DMS53 treated with DMSO at 0.1 percent for 48 hours (cell line): ENCODE measurements around the gene RXFP3.
"Not testable (repeated sequence)": the region's sequence is repeated elsewhere in the genome, so short reads cannot be mapped to it uniquely, and the experiment has no call there.

Source experiments
- DNase-seq: peaks from one replicate; lab custom pipeline; 2025; ENCODE audit not compliant: unreplicated experiment; lab: John Stamatoyannopoulos, UW

RXFP3 gene, protein sequence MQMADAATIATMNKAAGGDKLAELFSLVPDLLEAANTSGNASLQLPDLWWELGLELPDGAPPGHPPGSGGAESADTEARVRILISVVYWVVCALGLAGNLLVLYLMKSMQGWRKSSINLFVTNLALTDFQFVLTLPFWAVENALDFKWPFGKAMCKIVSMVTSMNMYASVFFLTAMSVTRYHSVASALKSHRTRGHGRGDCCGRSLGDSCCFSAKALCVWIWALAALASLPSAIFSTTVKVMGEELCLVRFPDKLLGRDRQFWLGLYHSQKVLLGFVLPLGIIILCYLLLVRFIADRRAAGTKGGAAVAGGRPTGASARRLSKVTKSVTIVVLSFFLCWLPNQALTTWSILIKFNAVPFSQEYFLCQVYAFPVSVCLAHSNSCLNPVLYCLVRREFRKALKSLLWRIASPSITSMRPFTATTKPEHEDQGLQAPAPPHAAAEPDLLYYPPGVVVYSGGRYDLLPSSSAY

DNA sequence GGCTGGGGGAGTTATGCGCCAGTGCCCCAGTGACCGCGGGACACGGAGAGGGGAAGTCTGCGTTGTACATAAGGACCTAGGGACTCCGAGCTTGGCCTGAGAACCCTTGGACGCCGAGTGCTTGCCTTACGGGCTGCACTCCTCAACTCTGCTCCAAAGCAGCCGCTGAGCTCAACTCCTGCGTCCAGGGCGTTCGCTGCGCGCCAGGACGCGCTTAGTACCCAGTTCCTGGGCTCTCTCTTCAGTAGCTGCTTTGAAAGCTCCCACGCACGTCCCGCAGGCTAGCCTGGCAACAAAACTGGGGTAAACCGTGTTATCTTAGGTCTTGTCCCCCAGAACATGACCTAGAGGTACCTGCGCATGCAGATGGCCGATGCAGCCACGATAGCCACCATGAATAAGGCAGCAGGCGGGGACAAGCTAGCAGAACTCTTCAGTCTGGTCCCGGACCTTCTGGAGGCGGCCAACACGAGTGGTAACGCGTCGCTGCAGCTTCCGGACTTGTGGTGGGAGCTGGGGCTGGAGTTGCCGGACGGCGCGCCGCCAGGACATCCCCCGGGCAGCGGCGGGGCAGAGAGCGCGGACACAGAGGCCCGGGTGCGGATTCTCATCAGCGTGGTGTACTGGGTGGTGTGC, at the start of gene RXFP3:
Gene RXFP3 (plus strand): TSS at position 6 of the 636 bp plus-strand sequence. CDS start 355 bp downstream, at position 361.
- DNase-seq = no peak

DNA sequence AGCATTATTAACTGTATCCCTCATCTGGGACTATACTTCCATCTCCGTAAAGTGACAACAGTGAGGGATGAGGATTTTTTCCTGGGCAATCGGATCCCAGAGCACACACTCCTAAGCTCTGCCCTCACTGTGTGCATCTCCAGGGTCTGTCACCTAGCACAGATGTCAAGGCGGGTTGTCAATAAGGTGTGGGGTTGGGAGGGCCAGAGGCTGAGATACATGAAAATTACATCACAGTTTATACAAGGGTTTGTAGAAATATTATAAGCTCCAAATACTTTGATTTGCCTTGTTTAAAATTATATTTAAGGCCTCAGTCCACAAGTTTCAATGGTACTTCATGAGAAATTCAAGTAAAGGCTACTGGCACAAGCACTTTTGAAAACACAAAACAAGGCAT, 48.9 kb upstream of the RXFP3 start:
- DNase-seq = no peak

DNA sequence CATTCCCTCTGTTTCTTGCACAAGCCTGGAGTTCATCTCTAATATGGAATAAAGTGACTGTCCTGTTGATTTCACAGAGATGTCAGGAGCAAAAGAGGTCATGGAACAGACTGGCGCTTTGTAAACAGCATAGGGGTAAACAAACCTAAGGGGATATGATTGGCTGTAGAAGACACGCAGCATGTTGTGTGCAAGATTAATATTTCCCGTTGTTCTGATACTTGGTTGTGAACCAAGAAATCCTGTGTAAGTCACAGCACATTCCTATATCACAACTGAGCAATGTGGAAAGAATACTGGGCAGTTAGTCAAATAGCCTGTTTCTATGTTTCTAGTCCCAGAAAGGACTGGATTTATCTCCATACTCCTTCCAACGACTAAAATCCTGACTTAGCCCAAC, 47.6 kb upstream of the RXFP3 start:
- DNase-seq = no peak

DNA sequence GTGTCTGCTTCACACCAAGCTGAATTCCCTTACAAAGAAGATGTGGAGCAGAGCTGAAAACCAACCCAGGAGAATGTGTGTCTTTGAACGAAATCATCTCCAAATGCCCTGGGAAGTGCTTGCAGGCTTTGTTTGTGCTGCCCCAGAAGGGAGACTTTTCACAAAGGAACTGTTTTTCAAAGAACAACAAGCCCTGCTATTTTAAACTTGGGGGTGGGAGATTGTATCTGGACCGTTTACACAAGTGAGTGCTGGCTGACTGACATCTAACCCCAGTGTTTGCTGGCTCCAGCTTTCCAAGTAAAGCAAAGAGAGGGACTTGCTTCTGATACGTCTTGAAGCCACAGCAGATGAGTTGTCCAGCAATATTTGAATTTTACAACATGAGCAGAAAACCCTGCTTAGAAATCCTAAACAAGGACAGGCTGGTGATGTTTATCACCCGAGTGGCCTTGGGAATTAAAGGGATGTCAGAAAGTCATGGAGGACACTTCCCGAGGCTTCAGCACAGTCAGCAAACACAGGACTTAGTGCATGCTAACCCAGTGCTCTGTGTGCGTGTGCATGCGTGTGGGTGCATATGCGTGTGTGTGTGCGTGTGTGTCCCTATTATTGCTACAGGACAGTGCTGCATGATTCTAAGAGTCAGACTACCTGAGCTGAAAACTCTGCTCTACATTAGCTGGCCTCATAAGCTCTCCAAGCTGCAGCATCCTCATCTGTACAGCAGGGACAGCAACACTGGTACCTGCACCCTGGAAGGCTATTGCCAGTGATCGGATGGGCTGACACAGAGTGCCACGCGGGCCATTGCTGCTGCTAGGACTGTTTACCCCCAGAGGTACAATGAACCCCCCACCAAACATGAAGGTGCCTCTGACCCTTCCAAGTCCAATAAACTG, 45.8 kb upstream of the RXFP3 start:
- DNase-seq = no peak

DNA sequence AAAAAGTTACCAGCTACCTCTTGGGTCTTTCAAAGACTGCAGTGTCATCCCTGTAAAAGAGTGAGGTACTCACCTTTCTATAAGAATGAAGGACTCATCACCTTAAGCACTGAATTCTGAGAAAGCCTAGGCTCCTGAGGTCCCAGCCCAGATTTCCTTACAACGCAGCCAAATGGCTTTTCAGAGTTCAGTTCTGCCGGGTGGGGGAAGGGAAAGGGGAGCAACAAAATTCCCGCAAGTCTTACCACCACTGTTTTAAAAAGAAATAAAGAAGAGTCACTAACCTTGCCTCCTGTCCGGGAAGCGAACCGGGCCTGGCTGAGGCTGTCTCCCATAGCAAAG, 44.8 kb upstream of the RXFP3 start:
- DNase-seq = no peak

DNA sequence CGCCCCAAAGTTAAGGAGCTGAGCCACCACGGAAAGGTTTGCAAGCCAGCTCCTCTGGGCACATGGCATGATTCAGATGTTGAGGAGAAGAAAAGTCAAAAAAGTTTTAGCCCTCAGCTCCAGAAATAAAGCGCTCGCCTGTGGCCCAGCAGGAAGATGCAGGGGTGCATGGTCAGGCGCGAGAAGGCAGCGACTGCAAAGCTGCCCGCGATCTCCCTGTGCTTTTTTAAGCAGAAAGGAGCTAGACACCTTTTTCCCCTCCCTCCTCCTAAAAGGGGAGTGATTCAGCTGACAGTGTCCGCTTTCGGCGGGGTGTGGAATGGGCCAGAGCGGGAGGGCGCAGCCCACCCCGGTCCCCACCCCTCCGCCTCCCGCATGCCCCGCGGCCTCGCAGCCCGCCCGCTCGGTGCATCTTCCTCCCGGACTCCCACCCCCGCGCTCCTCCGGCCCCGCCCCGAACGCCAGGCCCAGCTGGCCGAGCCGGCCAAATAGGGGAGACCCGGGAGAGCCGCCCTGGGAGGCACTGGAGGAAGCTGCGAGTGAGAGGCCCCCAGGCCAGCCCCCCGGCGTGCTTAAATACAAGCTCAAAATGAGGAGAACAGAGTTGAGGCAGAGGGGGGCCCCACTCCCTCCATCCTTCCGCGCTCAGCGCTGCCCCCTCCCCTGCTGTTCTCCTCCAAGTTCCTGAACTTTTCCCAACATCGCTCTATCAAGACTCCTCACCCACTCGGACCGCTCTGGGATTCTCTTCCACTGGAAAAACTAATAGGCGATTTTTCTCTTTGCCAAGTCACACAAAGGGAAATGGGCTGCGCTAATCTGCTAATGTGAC, 44.2 kb upstream of the RXFP3 start, which contains the start of gene ADAMTS12:
Gene ADAMTS12 (minus strand): TSS at position 203 of the 832 bp plus-strand sequence. CDS start 134 bp downstream, at position 69.
- no peak for DNase-seq

DNA sequence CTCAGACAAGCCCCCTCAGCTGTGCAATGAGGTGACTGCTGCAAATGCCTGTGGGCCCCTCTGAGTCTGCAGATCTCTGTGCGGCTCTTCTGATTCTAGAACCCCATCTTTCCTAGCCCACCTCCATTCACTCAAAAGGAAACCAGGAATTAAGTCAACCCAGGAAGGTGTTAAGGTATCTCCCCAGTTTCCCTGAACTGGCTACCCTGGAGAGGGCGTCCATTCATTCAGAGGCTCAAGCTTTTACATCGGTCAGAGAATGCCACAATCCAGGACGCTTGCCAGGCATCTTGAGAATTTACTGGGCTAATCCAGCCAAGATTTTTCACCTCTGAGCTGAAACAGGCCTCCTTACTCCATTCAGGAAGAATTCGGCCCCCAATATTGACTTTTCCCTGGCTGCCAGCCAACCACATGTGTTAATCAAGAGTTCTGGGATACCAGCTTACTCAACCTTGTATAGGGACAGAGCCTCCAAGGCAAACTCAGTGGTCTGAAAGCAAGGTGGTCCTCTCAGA, 43.5 kb upstream of the RXFP3 start:
- DNase-seq = no peak

DNA sequence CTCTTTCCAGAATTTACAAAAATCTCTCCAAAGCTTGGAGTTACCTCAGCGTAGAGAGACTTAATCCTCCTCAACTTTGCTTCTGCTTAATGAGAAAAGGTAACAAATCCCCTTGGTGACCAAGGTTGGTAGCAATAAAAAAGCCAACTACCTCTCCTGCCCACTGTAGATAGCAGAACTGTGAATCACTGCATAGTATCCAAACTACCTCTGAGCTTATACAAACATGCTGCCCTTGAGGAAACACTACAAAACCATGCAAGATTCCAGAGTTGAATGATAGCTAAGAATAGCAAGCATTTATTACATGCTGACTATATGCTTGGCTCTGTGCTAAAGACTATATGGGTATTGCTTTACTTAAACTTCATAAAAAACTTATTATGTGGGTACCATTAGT, 41.6 kb upstream of the RXFP3 start:
- DNase-seq = no peak

DNA sequence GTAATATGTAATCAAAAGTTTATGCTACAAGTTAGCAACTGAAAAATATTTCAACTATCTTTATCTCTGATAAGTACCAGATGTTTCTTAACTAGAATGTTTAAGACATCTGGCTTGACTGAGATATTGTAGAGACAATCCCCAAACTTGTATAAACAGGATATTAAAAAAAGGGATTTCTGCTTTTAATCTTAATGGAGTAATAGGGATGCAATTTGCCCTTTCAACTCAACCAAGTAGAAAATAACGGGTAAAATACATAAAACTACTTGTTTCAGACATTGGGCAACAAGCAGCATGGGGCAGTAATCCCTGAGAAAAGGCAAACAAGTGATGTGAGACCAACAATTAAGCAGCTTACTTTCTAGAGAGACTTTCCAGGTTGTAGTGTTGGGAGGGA, 35.0 kb upstream of the RXFP3 start:
- DNase-seq = no peak

DNA sequence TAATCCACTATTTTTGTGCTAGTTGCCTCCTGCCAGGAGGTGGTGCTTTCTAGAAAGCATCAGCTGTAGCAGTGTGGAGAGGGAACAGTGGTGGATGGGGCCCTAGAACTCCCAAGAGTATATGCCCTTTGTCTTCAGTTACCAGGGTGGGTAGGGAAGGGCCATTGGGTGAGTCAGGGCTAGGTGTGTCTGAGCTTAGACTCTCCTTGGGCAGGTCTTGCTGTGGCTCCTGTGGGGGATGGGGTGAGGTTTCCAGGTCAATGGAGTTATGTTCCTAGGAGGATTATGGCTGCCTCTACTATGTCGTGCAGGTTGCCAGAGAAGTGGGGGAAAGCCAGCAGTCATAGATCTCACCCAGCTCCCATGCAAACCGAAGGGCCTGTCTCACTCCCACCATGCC, 33.1 kb upstream of the RXFP3 start:
- no peak for DNase-seq

DNA sequence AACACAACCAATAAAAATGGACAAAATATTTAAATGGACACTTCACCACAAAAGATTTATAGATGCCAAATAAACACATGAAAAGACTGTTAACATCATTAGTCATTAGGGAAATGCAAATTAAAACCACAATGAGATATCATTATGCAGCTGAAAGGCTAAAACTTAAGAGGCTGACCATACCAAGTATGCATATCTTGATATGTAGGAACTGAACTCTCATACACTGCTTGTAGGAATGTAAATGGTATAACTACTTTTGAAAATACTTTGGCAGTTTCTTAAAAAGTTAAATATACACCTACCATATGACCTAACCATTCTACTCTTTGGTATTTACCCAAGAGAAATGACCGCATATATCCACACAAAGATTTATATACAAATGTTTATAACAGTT, 30.8 kb upstream of the RXFP3 start:
- no peak for DNase-seq

DNA sequence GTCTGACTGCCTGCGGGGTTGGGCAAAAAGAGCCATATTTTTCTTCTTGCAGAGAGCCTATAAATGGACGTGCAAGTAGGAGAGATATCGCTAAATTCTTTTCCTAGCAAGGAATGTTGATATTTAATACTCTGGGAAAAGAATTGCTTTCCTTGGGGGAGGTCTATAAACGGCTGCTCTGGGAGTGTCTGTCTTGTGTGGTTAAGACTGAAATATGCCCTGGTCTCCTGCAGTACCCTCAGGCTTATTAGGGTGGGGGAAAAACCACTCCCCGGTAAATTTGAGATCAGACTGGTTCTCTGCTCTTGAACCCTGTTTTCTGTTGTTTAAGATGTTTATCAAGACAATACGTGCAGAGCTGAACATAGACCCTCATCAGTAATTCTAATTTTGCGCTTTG, 29.9 kb upstream of the RXFP3 start:
- DNase-seq = not testable (repeated sequence)

DNA sequence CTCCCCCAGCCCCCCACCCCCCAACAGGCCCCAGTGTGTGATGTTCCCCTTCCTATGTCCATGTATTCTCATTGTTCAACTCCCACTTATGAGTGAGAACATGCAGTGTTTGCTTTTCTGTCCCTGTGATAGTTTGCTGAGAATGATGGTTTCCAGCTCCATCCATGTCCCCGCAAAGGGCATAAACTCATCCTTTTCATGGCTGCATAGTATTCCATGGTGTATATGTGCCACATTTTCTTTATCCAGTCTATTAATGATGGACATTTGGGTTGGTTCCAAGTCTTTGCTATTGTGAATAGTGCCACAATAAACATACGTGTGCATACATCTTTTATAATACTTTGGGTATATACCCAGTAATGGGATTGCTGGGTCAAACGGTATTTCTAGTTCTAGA, 21.3 kb upstream of the RXFP3 start:
- not testable (repeated sequence) for DNase-seq

DNA sequence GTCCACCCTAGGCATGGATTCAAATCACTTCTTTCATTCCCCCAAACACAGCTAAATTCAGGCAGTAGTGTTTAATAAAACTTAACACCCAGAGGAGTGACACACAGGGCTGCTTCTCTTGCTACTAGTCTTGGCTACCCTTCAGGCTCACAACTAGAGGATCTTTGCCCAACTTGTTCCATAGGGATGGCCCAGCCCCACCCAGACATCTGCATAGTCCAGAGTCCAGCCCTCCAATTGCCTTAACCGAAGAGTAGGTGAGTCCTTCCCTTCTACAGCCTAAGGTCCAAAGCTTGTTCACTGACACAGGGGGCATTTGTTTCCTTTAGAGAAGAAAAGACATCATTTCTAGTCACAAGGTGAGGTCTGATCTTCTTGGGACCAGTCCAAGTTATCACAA, 15.2 kb upstream of the RXFP3 start:
- DNase-seq = no peak

DNA sequence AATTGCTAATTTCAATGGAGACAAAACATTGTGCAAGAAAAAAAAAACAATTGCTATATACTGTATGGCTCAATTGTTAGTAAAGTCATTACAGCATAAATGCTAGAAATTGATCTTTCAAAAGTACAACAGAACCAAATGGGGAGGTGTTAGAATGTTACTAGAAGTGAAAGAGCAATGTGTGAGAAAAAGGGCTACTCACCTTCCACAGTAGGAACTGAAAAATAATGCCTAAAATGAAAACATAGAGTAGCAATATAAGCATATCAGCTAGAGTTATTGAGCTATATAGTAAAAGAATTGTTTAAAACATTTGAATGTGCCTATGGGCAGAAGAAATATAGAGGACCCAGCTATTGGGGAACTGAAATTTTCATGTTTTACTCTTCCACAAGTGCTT, 10.9 kb upstream of the RXFP3 start:
- no peak for DNase-seq

DNA sequence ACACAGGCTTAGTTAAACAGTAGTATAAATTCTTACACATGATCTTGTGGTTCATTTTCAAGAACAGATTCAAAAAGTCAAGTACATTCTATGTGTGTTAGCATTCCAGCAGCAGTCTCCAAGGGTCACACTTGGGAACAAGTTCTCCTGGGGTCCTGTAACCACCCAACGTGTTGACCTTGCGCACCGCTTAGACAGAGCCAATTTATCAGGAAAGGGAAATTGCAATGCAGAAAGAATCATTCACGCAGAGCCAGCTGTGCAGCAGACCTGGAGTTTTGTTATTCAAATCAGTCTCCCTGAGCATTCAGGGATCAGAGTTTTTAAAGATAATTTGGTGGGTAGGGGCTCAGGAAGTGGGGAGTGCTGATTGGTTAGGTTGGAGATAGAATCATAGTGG, 8.5 kb upstream of the RXFP3 start:
- DNase-seq = no peak

DNA sequence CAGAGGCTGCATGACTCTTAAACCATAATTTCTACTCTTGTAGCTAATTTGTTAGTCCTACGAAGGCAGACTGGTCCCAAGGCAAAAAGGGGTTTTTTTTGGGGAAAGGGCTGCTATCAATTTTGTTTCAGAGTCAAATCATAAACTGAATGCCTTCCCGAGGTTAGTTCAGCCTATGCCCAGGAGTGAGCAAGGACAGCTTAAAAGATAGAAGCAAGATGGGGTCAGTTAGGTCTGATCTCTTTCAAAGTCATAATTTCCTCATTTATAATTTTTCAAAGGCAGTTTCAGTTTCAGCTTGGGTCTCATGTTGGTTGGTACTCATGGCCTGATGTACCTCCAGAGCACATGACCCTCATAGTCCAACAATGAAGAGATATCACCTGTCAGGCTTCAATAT, 7.9 kb upstream of the RXFP3 start:
- no peak for DNase-seq

DNA sequence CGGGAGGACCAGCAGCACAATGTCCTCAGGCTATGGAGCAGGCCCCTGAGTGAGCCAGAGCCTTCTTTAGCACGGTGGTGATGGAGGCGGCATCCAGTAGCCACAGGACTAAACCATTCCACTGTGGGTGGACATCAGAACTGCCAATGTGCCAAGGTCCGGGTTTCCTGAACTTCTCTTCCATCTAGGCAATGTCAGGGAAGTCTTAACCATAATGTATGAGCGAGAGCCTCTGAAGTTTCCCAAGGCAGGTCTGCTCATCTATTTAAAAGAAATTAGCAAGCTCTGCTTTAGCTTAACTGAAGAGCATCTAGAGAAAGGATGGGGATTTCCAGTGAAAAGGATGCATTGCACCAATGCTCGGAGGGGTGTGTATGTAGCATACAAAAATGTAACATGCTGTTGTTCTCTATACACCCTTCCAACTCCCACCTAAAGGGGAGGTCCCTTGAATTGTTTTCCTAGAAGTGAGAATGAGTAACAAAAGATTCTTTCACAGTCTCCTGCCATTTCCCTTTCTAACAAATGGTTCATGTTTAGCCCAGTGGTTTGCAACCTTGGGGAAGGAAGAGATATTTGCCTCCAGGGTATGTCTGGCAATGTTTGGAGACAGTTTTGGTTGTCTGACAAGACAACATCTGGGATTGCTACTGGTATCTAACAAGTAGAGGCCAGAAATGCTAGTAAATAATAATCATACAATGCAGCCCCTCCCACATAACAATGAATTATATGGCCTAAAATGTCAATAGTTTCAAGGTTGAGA, 6.1 kb upstream of the RXFP3 start:
- DNase-seq = no peak

DNA sequence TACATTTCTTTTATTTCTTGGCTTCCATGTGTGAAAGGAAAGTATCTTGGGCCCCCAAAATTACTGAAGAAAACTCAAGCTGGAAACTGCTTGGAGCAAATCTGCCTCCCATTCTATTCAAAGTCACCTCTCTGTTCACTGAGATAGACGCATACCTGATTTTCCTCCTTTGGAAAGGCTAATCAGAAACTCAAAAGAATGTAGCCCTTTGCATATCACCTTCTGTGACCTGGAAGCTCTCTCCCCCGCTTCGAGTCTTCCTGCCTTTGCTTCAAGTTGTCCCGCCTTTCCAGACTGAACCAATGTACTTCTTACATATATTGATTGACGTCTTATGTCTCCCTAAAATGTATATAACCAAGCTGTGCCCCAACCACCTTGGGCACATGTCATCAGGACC, 5.0 kb upstream of the RXFP3 start:
- no peak for DNase-seq

DNA sequence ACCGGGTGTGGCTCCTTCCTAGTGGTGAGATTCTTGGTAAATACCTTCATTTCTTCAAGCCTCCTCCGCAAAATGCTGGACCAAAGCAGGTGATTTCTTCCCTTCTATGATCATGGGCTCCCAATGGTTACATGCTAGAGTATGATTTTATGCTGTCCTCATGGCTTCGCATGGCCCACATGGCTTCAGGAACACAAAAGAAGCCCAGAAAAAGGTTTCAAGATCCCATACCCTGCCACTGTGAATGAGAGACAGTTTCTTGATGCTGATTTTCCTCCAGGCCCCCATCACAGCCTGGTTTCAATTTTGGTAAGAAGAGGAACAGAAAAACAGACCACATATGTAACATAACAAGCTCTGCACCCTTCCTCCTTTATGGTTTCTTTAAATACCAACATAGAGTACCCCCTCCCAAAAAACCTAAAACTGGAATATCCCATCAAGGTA, 2.4 kb upstream of the RXFP3 start:
- DNase-seq = no peak
